Stimulated activated CD4-positive, alpha-beta T cell treated with anti-CD3 and anti-CD28 coated beads, Interleukin-12 subunit alpha, Interleukin-12 subunit beta, amount 100 ng/mL, for 48 hours (primary cell): Measurements from ENCODE around the gene FLT3.
"Not testable (repeated sequence)": the region's sequence is repeated elsewhere in the genome, so short reads cannot be mapped to it uniquely, and the experiment has no call there.

Experiments
- DNase-seq, 3 donors: peaks; one replicate each; pipeline ENCODE4 v3.0.0-alpha.2; 2020; ENCODE audit warnings: low read depth in 2 of 3, low spot score in 1 of 3

The FLT3 gene

DNA sequence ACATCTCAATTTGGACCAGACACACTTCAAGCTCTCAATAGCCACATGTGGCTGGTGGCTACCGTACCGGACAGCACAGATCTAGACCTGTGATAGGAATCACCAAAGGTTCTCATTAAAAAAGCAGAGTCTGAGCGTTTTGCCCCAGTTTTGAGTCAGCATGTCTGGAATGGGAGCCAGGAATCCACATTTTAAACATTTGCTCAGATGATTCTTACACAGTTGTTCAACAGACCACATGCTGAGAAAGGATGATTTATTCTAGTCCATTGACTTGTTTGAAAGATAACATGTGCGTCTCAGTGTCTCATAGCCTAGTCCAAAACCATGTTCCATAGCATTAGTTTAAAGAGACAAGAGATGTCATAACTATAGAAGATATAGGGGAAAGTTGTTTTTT lies 53.4 kb downstream of the FLT3 start:
- no peak for DNase-seq

GRCh38 chr13:28045861-28046260 lies 54.5 kb downstream of the FLT3 start:
- DNase-seq, result no peak

GRCh38 chr13:28044608-28045007 lies 55.8 kb downstream of the FLT3 start:
- DNase-seq, result no peak

DNA sequence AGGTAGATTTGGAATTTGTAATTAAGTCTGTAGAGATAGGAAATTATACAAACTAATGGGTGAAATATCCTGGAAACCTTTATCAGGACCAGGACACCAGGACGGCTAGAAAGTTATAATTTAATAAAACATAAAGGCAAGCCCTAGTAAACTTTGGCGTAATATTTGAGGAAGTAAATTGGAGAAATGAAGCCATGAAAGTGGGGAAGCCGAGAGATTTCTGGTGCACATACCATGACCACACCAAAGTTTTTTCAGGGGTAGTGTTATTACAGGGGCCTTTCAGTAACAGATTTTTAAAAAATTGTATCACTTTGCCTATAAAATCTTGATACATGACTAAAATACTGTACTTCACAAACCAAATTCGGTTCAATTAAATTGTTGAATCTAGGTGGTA lies 57.2 kb downstream of the FLT3 start:
- no peak for DNase-seq

DNA sequence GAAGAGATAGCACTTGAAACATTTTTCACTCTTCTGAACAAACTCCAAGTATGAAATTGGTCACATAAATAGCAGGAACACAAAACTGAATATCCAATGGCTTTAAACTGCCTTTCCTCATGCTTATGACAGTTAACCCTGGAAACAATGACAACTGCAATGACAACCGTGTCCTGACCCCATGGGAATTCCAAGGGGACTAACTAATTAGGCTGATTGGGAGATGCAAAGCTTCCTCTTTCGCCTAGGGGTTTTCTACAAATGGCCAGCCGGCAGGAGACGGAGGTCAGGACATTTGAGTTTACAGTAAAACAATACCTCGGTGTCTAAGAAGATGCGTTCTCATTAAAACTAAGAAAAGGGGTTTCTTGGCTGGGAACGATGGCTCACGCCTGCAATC lies 58.9 kb downstream of the FLT3 start:
- DNase-seq, result no peak

DNA sequence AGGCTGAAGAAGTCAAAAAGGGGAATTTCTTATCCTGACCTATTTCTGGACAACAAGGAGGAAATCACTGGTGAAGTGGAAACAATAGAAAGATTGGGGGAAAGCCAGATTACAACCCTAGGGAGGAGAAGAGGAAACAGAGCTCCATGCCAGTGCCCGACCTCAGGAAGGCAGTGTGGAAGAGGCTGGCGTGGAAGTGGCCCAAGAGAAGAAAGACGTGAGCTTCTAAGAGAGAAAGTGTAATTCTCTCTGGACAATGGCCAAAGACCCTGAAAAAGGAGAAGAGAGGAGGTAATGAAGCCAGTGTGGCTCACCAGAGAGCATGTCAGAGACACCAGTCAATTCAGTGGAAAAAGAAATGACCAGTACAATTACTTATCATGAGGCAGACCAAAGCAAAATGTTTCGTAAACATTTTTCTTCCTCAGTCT lies 59.3 kb downstream of the FLT3 start:
- no peak for DNase-seq

DNA sequence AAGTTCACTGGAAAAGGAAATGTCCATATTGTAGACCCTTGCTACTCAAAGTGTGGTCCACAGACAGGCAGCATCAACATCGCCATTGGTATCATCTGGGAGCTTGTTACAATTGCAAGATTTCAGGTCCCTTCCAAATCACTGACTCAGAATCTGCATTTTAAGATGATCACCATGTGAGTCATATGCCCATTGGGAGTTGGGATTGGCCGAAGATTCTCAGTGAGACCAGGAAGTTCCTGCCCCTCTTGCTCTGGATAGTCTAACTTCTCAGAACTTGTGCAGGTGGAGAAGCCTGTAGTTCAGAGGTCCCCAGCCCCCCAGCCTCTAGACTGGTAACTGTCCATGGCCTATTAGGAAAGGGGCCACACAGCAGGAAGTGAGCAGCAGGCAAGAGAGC lies 63.0 kb downstream of the FLT3 start:
- no peak for DNase-seq

GRCh38 chr13:28035146-28035782 lies 65.1 kb downstream of the FLT3 start:
- no peak for DNase-seq

DNA sequence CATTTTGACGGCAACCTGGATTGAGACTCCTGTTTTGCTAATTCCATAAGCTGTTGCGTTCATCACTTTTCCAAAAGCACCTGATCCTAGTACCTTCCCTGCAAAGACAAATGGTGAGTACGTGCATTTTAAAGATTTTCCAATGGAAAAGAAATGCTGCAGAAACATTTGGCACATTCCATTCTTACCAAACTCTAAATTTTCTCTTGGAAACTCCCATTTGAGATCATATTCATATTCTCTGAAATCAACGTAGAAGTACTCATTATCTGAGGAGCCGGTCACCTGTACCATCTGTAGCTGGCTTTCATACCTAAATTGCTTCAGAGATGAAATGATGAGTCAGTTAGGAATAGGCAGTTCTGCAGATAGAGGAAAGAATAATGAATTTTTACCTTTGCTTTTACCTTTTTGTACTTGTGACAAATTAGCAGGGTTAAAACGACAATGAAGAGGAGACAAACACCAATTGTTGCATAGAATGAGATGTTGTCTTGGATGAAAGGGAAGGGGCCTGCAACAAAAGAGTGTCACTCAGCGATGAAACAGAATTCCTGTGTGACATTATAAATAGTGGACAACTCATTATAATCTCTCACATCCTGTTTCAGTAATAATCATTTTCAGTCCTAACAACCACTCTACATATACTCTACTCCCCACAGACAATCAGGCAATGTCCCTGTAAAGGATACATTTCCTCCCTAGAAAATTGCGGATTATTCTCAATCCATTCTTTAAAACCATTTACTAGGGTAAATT lies 66.3 kb downstream of the FLT3 start:
- DNase-seq, result no peak

DNA sequence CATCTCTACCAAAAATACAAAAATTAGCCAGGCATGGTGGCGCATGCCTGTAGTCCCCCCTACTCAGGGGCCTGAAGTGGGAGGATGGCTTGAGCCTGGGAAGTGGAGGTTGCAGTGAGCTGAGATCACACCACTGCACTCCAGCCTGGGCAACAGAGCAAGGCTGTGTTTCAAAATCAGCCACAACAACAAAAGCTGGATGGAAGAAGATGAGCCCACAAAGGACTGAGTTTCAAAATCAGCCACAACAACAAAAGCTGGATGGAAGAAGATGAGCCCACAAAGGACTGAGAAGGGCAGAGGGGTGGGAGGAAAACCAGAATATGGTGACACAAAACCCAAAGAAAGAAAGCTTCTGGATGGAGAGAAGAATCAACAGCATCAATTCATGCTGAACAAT lies 67.9 kb downstream of the FLT3 start:
- not testable (repeated sequence) for DNase-seq

DNA sequence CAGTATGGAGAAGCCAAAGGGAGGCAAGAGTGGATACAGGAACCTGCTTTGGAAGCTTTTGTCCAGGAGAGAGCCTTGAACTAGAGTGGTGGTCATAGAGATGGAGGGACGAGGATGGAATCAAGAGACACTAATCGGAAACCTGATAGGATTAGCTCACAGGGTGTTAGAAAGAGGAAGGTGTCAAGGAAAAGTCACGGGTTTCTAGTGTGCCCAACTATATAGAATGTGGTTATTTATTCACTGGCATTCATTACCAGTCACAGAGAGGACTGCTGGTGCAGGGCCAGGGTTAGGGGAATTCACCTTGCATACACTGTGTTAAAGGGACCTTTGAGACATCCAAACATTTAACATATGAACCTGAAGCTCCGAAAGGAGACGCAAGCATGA lies 68.5 kb downstream of the FLT3 start:
- DNase-seq, result no peak

GRCh38 chr13:28031220-28031895 lies 69.0 kb downstream of the FLT3 start:
- no peak for DNase-seq

- no peak for DNase-seq
Observed at GRCh38 chr13:28027607-28028364, 72.6 kb downstream of the FLT3 start.

- no peak for DNase-seq
Observed at GRCh38 chr13:28027071-28027470, 73.3 kb downstream of the FLT3 start.

DNA sequence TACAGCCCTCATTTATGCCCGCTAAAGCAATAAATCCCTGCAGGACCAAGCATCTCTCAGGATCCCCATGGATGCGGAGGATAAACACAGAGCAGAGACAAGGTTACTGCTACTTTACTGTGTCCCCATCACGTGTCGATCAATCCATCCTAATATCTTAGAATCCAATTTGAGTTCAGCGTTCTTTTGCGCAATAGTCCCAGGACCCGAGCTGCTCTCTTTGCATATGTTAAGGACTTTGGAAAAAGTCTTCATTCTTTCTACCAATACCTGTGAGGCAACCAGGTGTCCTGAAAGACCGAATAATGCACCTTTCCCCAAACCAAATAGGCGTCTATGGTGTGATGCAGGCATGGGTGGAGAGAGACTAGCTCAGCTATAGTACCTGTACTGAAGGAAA lies 73.9 kb downstream of the FLT3 start:
- no peak for DNase-seq

GRCh38 chr13:28022848-28023518 lies 77.4 kb downstream of the FLT3 start:
- DNase-seq, result no peak

DNA sequence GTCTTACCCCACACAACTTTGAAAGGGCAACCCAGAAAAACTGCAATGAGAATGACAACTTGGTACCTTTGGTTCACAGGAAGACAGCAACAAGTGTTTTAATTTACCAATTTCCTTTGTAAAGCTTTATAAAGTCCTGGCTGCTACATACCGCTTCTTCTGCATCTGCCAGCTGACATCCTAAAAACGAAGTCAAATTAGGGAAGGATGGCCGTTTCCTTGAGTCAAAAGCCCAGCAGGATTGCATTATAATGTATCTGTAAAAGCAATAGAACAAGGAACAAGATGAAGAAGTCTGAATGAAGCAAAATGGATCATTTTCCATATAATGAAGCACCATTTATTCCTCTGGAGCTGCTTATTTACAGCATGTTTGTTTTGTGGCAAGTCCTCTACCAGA lies 86.1 kb downstream of the FLT3 start:
- no peak for DNase-seq

DNA sequence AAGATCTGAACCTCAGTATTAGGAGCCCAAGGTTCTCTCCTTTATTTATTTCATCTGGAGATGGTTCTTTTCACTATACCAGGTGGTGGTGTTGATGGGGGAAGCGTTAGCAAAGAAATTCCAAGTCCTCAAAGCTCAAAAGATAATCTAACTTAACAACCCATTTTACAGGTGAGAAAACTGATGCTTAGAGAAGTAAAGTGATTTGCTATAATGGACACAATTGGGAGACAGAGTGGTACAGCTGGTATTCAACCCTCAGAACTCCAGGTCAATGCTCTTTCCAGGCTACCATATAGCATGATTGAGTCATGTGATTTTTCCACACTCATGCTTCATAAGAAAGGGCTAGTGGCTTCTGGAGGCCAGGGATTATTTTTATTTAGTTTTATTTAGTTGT lies 86.9 kb downstream of the FLT3 start:
- DNase-seq, result no peak

- DNase-seq, result no peak
Observed at GRCh38 chr13:28012896-28013295, 87.5 kb downstream of the FLT3 start.

DNA sequence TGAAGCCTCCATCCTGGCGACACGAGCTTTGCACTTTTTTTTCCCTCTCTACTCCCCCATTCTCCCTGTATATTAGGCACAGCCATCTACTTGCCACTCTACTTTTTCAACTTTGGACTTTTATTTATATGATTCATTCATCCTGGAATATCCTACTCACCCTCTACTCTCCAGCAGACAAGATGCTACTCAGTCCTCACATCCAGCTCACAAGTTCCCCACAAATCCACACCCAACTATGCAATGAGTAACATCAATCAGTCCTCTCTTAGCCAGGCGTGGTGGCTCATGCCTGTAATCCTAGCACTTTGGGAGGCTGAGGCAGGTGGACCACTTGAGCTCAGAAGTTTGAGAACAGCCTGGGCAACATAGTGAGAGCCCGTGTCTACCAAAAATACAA lies 88.0 kb downstream of the FLT3 start:
- no peak for DNase-seq

DNA sequence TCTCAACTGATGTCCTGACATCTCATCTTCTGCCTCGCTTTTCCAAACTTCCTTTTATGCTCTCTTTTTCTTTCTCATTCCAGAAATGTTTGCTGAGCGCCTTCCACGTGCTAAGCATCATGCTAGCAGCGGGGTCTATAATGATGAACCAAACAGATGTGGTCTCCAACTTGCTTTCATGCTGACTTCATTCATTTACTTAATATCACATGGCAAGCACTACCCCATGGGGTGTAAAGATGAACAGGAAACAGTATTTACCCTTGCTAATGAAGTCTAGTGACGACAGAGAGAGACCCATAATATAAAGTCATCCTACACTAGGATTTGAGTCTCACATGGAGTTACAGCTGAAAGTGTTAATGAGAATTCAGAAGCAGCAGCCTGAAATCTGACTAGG lies 90.3 kb downstream of the FLT3 start:
- no peak for DNase-seq
